ENCODE measurements around the gene ODF2. TPM values are rescaled to one million over a fixed set of nuclear protein-coding genes. Genes with fewer than 3 reads are reported as not detected.

Gene ODF2
- total and polyA plus RNA-seq, 10 of the 15 experiments (the other 5 are each of a cell fraction or from before 2014, with no cell fraction given): 8.7 to 65.1 (median 38.5) TPM

DNA sequence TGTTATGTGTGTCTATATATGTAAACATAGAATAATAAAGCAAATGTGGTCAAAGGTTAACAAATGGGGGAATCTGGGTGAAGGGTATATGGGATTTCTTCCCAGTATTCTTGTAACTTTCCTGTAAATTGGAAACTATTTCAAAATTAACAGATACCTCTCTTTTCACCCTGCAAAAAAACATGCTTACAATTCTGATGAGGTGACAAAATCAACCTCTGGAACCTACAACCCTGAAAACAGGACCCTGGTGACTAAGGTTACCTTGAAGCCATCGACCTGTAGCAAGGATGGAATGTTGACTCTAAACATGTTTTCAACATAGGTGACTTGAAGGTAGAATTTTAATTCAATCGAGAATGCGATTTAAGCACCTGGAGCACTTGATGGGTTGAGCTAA, 90.7 kb downstream of the ODF2 start (continued):
- TF ChIP-seq, protein P1, sequence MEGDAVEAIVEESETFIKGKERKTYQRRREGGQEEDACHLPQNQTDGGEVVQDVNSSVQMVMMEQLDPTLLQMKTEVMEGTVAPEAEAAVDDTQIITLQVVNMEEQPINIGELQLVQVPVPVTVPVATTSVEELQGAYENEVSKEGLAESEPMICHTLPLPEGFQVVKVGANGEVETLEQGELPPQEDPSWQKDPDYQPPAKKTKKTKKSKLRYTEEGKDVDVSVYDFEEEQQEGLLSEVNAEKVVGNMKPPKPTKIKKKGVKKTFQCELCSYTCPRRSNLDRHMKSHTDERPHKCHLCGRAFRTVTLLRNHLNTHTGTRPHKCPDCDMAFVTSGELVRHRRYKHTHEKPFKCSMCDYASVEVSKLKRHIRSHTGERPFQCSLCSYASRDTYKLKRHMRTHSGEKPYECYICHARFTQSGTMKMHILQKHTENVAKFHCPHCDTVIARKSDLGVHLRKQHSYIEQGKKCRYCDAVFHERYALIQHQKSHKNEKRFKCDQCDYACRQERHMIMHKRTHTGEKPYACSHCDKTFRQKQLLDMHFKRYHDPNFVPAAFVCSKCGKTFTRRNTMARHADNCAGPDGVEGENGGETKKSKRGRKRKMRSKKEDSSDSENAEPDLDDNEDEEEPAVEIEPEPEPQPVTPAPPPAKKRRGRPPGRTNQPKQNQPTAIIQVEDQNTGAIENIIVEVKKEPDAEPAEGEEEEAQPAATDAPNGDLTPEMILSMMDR (IDR thresholded peaks at IDR 0.05 in 2 of 3, conservative IDR thresholded peaks at IDR 0.05 in 1 of 3; ENCODE audit: control insufficient read depth in 2 of 3, extremely low read depth in 1 of 3, insufficient read depth in 1 of 3, low read depth in 3 of 3, low read length in 3 of 3): no peak
- TF ChIP-seq RCOR1 (conservative IDR thresholded peaks at IDR 0.05; ENCODE audit: low read depth, low read length) (no peak), FOS (IDR thresholded peaks at IDR 0.05; ENCODE audit: borderline replicate concordance, extremely low read depth, insufficient read length) (no peak), TAF1 (IDR thresholded peaks at IDR 0.05; ENCODE audit: borderline replicate concordance, low read depth, low read length) (no peak), MEF2B (IDR thresholded peaks at IDR 0.05; ENCODE audit: partially characterized antibody, poor library complexity, severe bottlenecking) (no peak), SREBF1 (IDR thresholded peaks at IDR 0.05; ENCODE audit: low read length) (no peak), SRF (IDR thresholded peaks at IDR 0.05; ENCODE audit: low read depth in 2 of 2, low read length in 2 of 2) (no peak), MTA2 (IDR thresholded peaks at IDR 0.05; ENCODE audit: low read depth) (no peak), ATF7 (IDR thresholded peaks at IDR 0.05; ENCODE audit: low read depth) (no peak)
- TF ChIP-seq, protein P2, sequence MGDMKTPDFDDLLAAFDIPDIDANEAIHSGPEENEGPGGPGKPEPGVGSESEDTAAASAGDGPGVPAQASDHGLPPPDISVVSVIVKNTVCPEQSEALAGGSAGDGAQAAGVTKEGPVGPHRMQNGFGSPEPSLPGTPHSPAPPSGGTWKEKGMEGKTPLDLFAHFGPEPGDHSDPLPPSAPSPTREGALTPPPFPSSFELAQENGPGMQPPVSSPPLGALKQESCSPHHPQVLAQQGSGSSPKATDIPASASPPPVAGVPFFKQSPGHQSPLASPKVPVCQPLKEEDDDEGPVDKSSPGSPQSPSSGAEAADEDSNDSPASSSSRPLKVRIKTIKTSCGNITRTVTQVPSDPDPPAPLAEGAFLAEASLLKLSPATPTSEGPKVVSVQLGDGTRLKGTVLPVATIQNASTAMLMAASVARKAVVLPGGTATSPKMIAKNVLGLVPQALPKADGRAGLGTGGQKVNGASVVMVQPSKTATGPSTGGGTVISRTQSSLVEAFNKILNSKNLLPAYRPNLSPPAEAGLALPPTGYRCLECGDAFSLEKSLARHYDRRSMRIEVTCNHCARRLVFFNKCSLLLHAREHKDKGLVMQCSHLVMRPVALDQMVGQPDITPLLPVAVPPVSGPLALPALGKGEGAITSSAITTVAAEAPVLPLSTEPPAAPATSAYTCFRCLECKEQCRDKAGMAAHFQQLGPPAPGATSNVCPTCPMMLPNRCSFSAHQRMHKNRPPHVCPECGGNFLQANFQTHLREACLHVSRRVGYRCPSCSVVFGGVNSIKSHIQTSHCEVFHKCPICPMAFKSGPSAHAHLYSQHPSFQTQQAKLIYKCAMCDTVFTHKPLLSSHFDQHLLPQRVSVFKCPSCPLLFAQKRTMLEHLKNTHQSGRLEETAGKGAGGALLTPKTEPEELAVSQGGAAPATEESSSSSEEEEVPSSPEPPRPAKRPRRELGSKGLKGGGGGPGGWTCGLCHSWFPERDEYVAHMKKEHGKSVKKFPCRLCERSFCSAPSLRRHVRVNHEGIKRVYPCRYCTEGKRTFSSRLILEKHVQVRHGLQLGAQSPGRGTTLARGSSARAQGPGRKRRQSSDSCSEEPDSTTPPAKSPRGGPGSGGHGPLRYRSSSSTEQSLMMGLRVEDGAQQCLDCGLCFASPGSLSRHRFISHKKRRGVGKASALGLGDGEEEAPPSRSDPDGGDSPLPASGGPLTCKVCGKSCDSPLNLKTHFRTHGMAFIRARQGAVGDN (IDR thresholded peaks at IDR 0.05): no peak
- TF ChIP-seq, protein P3, sequence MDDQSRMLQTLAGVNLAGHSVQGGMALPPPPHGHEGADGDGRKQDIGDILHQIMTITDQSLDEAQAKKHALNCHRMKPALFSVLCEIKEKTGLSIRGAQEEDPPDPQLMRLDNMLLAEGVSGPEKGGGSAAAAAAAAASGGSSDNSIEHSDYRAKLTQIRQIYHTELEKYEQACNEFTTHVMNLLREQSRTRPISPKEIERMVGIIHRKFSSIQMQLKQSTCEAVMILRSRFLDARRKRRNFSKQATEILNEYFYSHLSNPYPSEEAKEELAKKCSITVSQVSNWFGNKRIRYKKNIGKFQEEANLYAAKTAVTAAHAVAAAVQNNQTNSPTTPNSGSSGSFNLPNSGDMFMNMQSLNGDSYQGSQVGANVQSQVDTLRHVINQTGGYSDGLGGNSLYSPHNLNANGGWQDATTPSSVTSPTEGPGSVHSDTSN (IDR thresholded peaks at IDR 0.05; ENCODE audit: insufficient replicate concordance, low read depth, low read length): no peak
